ENCODE measurements around the gene WBP1. TPM values are rescaled to one million over a fixed set of nuclear protein-coding genes. Genes with fewer than 3 reads are reported as not detected.
A peak's percentile ranks its signal among the peaks of the same experiment; 100 is the strongest.
"Not testable (repeated sequence)": the region's sequence is repeated elsewhere in the genome, so short reads cannot be mapped to it uniquely, and the experiment has no call there.

WBP1 gene
- total and polyA plus RNA-seq, 10 of the 15 experiments (the other 5 are each of a cell fraction or from before 2014, with no cell fraction given), result 4.2 to 76.8 (median 43.8) TPM

- no peak for TF ChIP-seq BRCA1 (IDR thresholded peaks at IDR 0.05; ENCODE audit: low read depth, low read length)
- TF ChIP-seq ZBTB11 (CRISPR knock-in tag; IDR thresholded peaks at IDR 0.05), result no peak
- TF ChIP-seq FOXK2 (IDR thresholded peaks at IDR 0.05), result peak; percentile 53; the same call in 1 of the 2 replicates
- no peak for TF ChIP-seq ZNF207 (IDR thresholded peaks at IDR 0.05; ENCODE audit: borderline replicate concordance)
- peak; percentile 45; the same call in 1 of the 2 replicates for TF ChIP-seq TCF7 (IDR thresholded peaks at IDR 0.05; ENCODE audit: borderline replicate concordance)
Observed at GRCh38 chr2:74482801-74483674, 24.8 kb downstream of the WBP1 start, which contains the start of the genes CCDC142 and TTC31 (continued).

GRCh38 chr2:74483675-74484164, 25.5 kb downstream of the WBP1 start:
- not testable (repeated sequence) for FAIRE-seq; ATAC-seq; H4K20me1 ChIP-seq (ENCODE audit: control insufficient read depth, insufficient read depth); BruUV-seq (replicated peaks); H3K36me3 ChIP-seq (ENCODE audit: control insufficient read depth in 2 of 2, insufficient read depth in 2 of 2, low read length in 1 of 2); H3K27me3 ChIP-seq (replicated peaks in 1 of 2; ENCODE audit: control insufficient read depth in 2 of 2, insufficient read depth in 2 of 2, low read length in 1 of 2); DNase-seq (ENCODE audit: low read depth, low spot score); H3K9me3 ChIP-seq (replicated peaks; ENCODE audit: control insufficient read depth, insufficient read depth, low read length)
- H3K9ac ChIP-seq (ENCODE audit: control insufficient read depth, insufficient read depth, low read length), result peak overlapping the region; percentile 91
- peak overlapping the region; percentile 100 for H2AFZ ChIP-seq (ENCODE audit: control insufficient read depth, low read depth, low read length)
- RAD21 ChIA-PET (ENCODE audit: unreplicated experiment), result interaction anchor here (0.8 to 5.9 kb wide), 9 partner anchors 11 to 104 kb away, joined by 3 to 121 read pairs (median 9); partner anchors contain the start of genes AUP1, HTRA2, INO80B and MRPL53
- H3K4me3 ChIP-seq, result peak overlapping the region; percentile 97
- CTCF ChIA-PET, result interaction anchor here (0.7 to 19.4 kb wide), 19 partner anchors 8 to 242 kb away, joined by 3 to 280 read pairs (median 4); partner anchors contain the start of genes AUP1, C2orf81, HTRA2 and INO80B
- 0 out of 2 replicates have a peak, but pooled peaks have one; percentile 37 for TF ChIP-seq MLLT1 (IDR thresholded peaks at IDR 0.05)
- peaks cover 27% of the 10 kb centered on the region for H3K79me2 ChIP-seq (ENCODE audit: control insufficient read depth, insufficient read depth, low read length)
- WGBS (ENCODE audit: insufficient coverage, insufficient replicate concordance, low lambda C conversion rate, missing lambda C conversion rate), result 87% methylated on average over 19 of the region's 19 CpGs
- peak overlapping the region; percentile 96 for H3K27ac ChIP-seq (ENCODE audit: control insufficient read depth, insufficient read depth)
- peaks cover 13% of the 10 kb centered on the region for H3K4me1 ChIP-seq (ENCODE audit: control insufficient read depth, insufficient read depth, low read length)
- POLR2A ChIA-PET, result interaction anchor here (0.8 to 3.6 kb wide), 9 partner anchors 11 to 105 kb away, joined by 3 to 44 read pairs (median 10); partner anchors contain the start of genes AUP1, HTRA2, INO80B and MRPL53
- in situ Hi-C loops (cut with MboI) (loop anchor here (10.0 kb wide), 1 partner anchor 101 kb away; no protein-coding TSS in a partner anchor), intact Hi-C loops (cut with micrococcal nuclease; ENCODE audit: unreplicated experiment) (loop anchor here (1.0 to 2.0 kb wide), 5 partner anchors 19 to 104 kb away; no protein-coding TSS in a partner anchor)
- SMC1A ChIA-PET (ENCODE audit: uncharacterized antibody, unreplicated experiment), result interaction anchor here (0.6 to 5.7 kb wide), 12 partner anchors 10 to 791 kb away, joined by 3 to 128 read pairs (median 5); partner anchors contain the start of genes INO80B, MRPL53 and WBP1
- peak overlapping the region; percentile 53 for H3K4me2 ChIP-seq (ENCODE audit: control insufficient read depth, insufficient read depth)
